HG03521 (cell line): ENCODE data around the gene GLP1R.
A peak's percentile ranks its signal among the peaks of the same experiment; 100 is the strongest.

ENCODE experiments used
- ATAC-seq: cut with Tn5 transposase; IDR thresholded peaks from one replicate; pipeline ENCODE4 v1.9.1; 2021; ENCODE audit warnings: mild to moderate bottlenecking, moderate library complexity; ENCODE audit not compliant: unreplicated experiment

GLP1R gene

DNA sequence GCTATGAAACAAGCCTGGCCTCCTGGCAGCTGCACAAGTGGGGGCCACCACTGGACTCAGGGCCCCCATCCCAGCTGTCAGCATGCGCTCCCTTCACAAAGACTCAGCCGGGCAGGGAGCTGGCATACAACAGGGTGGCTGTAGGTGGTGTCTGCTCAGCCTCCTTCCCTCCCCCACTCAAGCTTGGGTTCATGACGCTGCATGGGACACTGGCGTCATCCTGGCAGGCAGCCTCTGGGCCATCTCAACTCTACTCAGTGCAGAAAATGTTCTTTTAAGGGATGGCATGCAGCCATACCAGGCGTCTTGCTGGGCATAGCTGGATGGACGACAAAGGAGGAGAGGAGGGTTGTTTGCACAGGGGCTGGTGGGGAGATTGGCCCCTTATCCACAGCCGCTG, 35.9 kb downstream of the GLP1R start:
- ATAC-seq: no peak

DNA sequence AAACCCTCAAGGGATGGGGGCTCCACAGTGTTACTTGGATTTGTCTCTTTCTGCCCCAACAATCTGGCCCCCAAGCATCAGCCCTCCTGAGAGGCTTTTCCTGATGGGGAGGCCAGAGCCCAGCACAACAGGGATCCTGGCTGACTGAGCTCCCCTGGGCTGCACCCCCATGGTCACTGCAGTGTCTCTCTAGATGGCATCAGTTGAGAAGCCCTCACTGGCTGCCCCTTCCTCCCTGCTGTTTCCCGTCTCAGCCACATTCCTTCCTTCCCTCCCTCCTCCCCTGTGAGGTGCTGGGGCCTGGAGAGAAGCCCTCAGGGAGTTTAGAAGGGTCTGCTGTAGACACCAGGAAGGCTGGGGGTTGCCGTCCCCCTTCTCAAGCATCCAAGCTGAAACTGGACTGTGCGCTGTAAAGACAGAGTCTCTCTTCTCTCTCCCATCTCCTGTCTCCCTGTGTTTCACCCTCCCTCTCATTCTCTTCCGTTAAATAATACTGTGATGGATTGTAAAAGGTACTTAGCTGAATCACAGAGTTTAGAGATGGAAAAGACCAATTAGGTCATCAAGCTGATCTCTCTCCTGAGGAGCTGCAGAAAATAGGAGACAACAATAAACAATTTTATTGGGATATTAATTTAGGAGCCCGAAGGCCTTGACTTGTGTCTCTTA, 36.7 kb downstream of the GLP1R start:
- no peak for ATAC-seq

DNA sequence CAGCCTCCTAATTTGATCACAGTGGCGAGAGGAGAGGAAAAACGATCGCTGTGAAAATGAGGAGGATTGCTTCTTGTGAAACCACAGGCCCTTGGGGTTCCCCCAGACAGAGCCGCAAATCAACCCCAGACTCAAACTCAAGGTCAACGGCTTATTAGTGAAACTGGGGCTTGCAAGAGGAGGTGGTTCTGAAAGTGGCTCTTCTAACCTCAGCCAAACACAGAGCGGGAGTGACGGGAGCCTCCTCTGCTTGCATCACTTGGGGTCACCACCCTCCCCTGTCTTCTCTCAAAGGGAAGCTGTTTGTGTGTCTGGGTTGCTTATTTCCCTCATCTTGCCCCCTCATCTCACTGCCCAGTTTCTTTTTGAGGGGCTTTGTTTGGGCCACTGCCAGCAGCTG, 37.7 kb downstream of the GLP1R start:
- peak; percentile 65 for ATAC-seq

DNA sequence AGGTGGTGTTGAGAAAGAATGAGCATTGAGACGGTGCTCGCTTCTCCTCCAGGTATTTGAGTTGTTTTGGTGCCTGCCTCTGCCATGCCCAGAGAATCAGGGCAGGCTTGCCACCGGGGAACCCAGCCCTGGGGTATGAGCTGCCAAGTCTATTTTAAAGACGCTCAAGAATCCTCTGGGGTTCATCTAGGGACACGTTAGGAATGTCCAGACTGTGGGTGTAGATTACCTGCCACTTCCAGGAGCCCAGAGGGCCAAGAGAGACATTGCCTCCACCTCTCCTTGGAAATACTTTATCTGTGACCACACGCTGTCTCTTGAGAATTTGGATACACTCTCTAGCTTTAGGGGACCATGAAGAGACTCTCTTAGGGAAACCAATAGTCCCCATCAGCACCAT, 38.1 kb downstream of the GLP1R start:
- ATAC-seq: no peak

DNA sequence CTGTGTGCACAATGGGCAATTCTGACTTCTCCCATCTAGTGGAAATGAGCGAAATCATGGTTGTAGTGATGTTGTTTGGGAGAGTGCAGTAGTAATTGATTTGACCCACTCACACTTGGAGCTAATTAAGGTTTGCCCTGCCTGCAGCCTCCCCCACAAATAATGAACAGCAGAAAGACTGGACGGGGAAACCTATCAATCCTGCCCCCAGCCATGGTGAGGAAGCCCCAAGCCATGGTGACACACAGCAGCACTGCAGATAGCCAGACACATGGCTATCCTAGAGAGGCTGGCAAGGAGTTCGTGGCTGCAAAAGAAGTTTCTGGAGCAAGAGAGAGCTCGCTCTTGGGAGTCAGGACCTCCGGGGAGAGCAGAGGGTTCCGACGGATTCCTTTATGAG, 38.6 kb downstream of the GLP1R start:
- ATAC-seq: no peak

DNA sequence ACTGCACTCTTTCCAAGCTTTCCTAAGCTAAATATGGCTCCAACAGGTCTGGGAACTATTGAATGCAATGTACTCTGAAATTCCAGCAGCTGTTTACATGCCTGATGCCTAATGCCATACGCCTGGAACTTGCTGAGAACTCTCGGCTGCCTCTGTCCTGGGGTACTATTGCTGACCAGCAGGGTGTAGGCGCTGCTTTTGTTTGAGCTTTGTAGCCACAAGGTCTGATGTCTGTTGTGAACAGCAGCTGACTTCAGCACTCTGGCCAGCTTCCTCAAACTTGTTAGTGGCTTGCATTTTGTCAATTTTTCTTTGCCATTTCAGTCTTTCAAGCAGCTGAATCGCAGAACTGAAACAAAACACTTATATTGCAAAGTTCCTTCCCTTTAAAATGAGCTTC, 39.8 kb downstream of the GLP1R start:
- ATAC-seq: no peak

DNA sequence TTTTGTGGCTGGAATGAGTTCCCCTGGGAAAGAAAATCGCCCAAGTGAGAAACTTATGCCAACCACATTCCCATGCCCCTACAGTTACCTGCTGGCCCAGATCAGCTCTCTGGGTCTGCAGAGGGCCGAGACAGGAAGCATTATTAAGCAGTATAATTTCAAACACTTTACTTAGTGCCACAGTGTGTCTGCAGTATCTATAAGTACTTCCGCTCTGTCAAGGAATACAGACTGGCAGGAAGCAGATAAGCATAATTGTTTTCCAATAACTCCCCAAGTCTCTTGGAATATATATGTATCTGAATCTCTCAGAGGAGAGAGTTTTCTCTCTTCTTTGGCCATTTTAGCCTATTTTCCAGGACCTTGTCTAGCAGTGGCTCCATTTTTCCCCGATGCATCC, 41.5 kb downstream of the GLP1R start:
- ATAC-seq: no peak

DNA sequence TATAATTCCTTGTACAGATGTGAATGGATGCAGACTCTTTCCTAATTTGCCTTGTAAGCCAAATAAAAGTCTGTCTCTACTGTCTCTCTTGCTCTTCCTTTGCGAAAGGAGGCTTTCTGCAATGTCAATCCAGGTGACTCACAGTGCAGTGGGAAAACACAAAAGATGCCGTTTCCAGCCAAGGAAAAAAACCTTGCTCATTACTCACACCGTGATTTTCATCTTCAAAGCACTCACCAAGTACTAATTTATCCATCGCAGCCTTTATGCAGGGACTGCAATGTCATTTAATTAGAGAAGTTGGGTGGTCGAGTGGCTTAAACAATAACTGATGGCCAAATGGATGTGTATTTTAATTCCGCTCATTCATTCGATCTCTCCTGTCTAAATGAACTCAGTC, 42.6 kb downstream of the GLP1R start:
- no peak for ATAC-seq

DNA sequence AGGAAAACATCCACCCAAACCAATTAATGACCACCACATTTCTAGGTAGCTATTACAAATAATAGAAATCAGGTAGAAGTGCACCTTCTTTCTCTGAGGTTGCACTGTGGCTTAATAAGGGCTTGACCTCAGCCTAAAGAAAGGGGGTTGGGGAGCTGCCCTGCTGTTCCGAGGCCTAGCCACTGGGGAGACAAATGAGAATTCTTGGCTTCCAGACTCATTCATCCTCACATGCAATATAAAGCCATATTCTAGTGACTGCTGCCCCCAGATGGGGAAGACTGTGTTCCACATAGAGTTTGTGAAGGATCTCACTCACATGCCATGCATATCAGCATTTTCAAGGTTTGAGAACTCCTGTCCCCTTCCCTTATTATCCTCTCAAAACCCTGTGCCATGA, 43.5 kb downstream of the GLP1R start:
- ATAC-seq: no peak

DNA sequence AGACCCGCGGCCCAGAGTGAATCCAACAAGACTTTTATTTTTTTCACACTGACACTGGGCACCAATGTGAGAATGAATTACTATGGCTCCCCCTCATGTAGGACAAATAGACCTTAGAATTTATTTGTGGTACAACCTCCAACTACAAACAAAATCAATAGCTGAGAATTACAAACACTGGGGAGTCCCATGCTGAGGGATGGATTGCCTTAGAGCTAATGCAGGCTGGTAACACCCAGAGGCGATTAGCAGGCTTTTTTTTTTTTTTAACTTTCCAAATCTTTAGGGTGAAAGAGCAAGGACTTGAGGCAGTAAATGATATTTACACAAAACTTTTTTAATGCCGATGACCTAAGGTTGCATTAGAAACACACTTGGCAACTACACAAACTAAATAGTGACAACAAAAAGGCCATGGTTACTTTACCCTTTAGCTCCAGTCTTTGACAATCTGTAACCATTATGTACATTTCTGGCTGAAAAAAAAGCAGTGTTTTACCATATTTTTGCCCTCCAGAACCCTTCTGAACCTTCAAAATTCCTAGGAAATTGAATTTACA, 44.6 kb downstream of the GLP1R start:
- ATAC-seq: no peak

DNA sequence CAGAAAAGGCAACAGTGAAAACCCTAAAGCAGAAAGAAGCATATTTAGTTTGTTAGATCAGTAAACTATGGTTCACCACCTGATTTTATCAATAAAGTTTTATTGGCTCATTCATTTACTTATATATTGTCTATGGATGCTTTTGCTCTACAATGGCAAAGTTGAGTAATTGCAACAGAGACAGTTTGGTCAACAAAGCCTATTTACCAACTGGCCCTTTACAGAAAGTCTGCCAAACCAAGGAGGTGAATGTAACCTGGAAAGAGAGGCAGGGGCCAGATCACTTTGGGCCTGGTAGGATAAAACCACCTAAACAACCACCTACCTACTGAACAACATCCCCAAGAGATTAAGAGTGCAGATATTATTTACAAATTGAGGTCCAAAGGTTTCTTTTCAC, 47.0 kb downstream of the GLP1R start:
- no peak for ATAC-seq

DNA sequence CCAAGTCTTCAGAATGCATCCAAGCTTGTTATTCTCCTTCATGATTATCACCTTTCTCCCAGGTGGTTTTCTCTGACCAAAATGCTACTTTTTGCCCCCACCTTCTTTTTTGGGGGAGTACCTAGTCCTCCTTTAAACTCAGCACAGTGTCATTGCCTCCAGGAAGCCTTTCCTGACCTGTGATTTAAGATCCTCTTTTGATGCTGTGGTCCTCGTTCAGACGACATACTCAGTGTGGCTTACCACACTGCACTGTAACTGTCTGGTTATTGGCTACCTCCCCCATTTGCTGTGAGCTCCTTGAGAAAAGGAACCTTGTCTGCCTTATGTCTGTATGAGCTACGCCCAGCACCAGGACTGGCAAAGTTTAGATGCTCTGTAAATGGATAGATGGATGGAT, 51.8 kb downstream of the GLP1R start:
- ATAC-seq: no peak

DNA sequence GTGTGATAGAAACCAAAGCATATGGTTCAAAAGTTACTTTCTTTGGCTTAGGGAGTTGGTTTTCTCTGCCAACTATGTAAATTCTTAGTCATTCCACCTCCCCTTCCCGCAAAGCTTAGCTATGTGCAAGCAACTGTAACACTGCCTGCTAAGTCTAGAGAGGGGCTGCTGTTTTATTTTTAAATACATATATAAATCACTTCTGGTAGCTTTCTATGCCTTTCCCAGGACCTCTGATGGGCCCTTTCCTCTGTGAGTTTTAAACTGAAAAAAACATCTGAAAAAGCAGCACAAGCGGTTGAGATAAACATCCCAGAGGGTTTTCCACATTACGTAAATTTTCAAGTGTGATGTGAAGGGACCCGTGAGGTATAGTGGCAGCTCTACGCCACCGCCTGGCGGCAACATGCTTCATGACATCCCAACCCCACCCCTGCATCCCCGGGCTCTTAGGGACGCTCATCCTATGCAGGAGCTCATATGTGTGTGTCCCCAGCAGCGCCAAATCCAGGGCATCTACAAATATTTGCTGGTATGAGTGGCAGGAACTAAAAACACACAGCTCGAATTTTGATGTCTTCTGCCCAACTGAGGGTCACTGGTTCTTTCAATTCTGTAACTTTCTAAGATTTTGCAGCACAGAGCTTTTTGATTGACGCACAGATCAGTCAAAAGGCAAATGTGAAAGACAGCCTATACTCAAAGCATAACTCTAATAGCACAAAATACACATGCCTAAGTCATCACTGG, 53.7 kb downstream of the GLP1R start:
- ATAC-seq: no peak

DNA sequence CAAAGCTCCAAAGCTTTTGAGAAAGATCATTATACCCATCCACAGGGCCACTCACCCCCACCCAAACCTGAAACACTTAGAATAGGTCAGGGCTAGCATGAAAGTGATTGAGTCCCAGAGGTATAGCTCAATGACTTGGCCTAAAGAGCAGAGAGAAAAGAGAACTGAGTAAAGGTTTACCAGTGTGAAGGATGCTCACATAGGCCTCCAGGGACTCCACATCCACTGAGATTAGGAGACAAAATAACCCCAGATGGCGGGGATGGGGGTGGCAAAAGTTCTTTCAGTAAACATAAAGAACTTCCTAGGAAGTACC, 54.2 kb downstream of the GLP1R start:
- ATAC-seq: no peak

DNA sequence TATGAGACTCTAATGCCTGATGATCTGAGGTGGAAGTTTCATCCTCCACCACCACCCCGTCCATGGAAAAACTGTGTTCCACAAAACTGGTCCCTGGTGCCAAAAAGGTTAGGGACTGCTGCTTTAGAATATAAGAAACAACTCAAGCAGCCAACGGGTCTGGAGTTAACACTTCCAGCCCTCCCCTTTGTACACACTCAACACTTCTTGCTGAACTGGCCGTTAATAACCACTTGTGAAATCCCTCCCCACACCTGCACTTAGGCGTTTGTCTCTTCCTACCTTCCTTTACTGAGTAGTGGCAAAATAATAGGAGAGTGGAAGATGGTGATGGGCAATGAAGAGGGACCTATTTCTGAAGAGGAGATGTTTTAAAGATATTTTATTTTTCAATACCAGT, 55.9 kb downstream of the GLP1R start:
- no peak for ATAC-seq

DNA sequence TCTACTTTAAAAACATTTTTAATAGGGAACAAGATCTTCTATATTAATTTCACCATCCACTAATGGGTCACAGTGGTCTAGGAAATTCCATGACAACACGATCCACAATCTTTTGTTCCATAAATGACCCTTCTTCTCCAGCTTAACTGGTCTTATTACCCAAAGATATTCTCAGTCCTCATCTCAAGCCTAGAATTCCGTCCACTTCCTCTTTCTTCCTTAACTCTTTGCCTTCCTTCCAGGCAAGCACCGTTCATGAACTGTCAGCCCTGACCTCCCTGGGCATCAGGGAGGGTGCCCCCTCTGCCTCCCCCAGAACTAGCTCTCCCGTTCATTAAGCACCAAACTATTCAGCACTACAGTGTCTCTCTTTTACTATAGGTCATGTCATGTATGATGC, 58.5 kb downstream of the GLP1R start:
- no peak for ATAC-seq

DNA sequence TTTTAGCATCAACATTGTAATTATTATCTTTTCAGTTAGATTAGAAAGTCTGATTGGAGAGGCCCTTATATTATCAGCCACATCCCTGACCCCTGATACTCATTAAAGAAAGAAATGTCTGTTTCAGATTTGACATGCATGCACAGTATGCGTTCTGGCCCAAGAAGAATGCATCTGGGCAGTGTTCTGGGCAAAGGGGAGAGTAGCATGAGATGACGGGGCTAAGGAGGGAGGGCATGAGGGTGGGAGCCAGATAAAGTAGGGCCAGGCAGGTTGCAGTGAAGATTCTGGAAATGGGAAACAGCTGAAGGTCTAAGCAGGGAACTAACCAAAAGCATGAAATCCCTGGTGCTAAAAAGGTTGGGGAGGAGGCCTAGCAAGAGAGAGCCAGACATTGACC, 59.1 kb downstream of the GLP1R start:
- ATAC-seq: no peak

DNA sequence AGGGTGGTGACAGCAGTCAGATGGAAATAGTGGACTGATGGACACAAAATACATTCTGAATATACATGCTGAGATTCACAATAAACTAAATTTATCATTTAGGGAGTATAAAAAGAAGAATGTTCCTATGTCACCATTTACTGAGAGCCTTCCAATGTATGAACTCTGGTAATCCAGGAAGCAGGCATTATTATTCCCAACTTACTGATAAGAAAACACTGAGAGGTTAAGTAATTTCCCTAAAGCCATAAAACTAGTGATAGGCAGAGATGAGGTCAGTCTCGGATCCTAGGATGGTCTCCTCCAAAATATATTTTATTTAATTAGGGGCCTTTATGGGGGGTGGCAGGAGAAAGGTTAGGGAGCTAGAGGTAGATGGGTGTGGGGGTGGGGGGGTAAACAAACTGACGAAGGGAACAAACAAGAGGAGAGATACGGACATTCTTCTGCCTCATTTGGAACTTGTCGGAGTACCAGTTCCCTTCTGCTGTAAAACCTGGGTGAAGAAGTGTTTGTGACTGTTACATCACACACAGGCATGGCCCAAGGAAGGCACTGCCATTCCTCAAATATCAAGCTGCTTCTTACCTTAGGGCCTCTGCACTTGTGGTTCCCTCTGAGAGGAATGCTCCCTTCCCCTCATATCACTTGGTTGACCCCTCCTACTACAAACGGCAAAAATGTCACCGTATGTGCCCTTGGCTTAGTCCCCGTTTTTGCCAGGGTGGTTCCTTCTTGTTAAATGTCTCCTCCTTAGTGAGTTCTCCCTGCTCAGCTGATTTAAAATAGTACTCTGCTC, 59.7 kb downstream of the GLP1R start:
- ATAC-seq: no peak

DNA sequence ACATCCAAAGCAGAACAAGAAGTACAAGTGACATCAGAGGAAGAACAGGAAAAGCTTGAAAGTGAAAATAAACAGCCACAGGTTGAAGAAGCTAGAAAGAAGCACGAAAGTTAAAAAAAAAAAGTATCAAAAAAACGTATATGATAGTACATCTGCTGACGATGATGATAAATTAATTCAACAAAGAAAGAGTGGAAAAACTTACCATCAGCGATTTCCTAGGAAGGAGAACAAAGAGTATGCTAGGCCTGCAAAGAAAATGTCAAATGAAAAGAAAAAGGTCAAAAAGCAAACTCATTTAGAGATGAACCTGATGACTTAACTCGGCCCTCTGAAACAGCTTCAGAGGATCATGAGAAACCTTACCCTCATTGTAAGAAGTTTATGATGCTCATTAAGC, 62.7 kb downstream of the GLP1R start:
- no peak for ATAC-seq

DNA sequence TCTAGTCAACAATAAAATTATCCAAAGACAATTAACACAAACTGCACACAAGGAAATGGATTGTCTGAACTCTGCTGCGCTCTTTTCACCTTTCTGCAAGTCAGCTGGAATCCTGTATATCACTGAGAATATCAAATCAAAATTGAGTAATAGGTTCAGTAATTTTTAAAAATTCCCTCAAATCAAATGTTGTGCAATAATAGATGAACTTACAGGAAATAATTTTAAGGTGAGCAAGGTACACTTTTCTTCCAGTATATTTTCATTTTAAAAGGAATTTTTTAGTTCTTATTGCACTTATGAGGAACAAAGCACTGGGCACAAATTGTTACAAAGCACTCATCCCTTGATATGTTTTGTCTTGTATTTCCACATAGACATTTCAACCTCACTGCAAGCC, 65.2 kb downstream of the GLP1R start:
- ATAC-seq: no peak

DNA sequence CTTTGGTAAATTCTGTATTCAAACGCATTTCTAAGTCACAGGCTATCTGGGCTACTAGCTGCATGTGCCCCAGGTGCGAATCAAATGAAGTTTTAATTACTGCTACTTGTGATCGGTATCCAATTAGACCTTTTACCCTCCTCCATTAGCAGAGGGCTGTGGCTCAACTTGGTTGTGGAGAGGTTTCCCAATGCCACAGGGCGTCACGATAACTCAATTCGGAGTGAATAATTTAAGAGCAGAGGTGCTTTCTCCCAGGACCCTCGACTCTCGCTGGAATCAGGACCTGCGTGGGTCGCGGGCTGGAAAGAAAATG, 65.8 kb downstream of the GLP1R start:
- ATAC-seq: peak; percentile 5
